HepG2 (cell line): Measurements from ENCODE around the gene GSG1. TPM values are rescaled to one million over a fixed set of nuclear protein-coding genes. Genes with fewer than 3 reads are reported as not detected.

Experiments
- ETV6 ChIP-seq: sonication (generic); formaldehyde crosslinking; conservative IDR thresholded peaks from 2 replicates; pipeline ENCODE4 v1.4.0; 2020; ENCODE audit warnings: missing genetic modification reagents
- FOXK1 ChIP-seq: sonication (generic); formaldehyde crosslinking; IDR thresholded peaks from 2 replicates; pipeline ENCODE4 v1.4.0; 2020; ENCODE audit warnings: low read depth, missing genetic modification reagents, borderline replicate concordance
- MED8 ChIP-seq: sonication (generic); formaldehyde crosslinking; IDR thresholded peaks from 2 replicates; pipeline ENCODE4 v1.8.1; 2023; ENCODE audit warnings: mild to moderate bottlenecking, missing genetic modification reagents; ENCODE audit not compliant: insufficient replicate concordance
- MYPOP ChIP-seq: sonication (generic); formaldehyde crosslinking; IDR thresholded peaks from 2 replicates; pipeline ENCODE4 v1.8.1; 2023; ENCODE audit warnings: mild to moderate bottlenecking, moderate library complexity, missing genetic modification reagents
- NCOA2 ChIP-seq: sonication (generic); formaldehyde crosslinking; IDR thresholded peaks from 2 replicates; pipeline ENCODE4 v1.8.0; 2022; ENCODE audit warnings: inconsistent platforms
- PAF1 ChIP-seq: IDR thresholded peaks from 2 replicates; pipeline ENCODE4 v1.6.1; 2016; ENCODE audit warnings: missing genetic modification reagents, missing compliant biosample characterization
- RFXANK ChIP-seq: IDR thresholded peaks from 2 replicates; pipeline ENCODE4 v1.6.1; 2016
- SIX4 ChIP-seq: sonication (generic); formaldehyde crosslinking; IDR thresholded peaks from 2 replicates; pipeline ENCODE4 v1.4.0; 2020; ENCODE audit warnings: missing genetic modification reagents
- SRSF1 ChIP-seq: fragments of 200-400 bp; formaldehyde crosslinking; optimal IDR thresholded peaks from 2 replicates; pipeline ENCODE3; 2017; ENCODE audit warnings: mild to moderate bottlenecking, low read depth, low read length, moderate library complexity
- THAP8 ChIP-seq: sonication (generic); formaldehyde crosslinking; IDR thresholded peaks from 2 replicates; pipeline ENCODE4 v1.5.1; 2020; ENCODE audit warnings: missing genetic modification reagents, mild to moderate bottlenecking, borderline replicate concordance
- U2AF2 ChIP-seq: fragments of 200-400 bp; formaldehyde crosslinking; IDR thresholded peaks from 2 replicates; pipeline ENCODE4 v1.6.1; 2017; ENCODE audit warnings: low read depth, mild to moderate bottlenecking, low read length
- ZNF101 ChIP-seq: sonication (generic); formaldehyde crosslinking; IDR thresholded peaks from 2 replicates; pipeline ENCODE4 v1.4.0; 2020; ENCODE audit warnings: mild to moderate bottlenecking, low read depth, missing genetic modification reagents, borderline replicate concordance
- ZNF207 ChIP-seq: fragments of 450-650 bp; IDR thresholded peaks from 2 replicates; pipeline ENCODE4 v1.6.1; 2016; ENCODE audit warnings: antibody characterized with exemption, borderline replicate concordance
- ZNF251 ChIP-seq: sonication (generic); formaldehyde crosslinking; IDR thresholded peaks from 2 replicates; pipeline ENCODE4 v1.9.0; 2021; ENCODE audit warnings: mild to moderate bottlenecking, missing genetic modification reagents
- ZNF30 ChIP-seq: sonication (generic); formaldehyde crosslinking; IDR thresholded peaks from 2 replicates; pipeline ENCODE4 v1.5.0; 2020; ENCODE audit warnings: mild to moderate bottlenecking, missing genetic modification reagents
- ZNF329 ChIP-seq: sonication (generic); formaldehyde crosslinking; IDR thresholded peaks from 2 replicates; pipeline ENCODE4 v1.9.0; 2021; ENCODE audit warnings: low read depth, mild to moderate bottlenecking, missing genetic modification reagents
- ZNF441 ChIP-seq: sonication (generic); formaldehyde crosslinking; IDR thresholded peaks from 2 replicates; pipeline ENCODE4 v1.7.0; 2021; ENCODE audit warnings: missing genetic modification reagents, borderline replicate concordance
- ZNF710 ChIP-seq: sonication (generic); formaldehyde crosslinking; IDR thresholded peaks from 2 replicates; pipeline ENCODE4 v1.5.0; 2020; ENCODE audit warnings: mild to moderate bottlenecking, missing genetic modification reagents, borderline replicate concordance
- ZNF883 ChIP-seq: sonication (generic); formaldehyde crosslinking; IDR thresholded peaks from 2 replicates; pipeline ENCODE4 v1.5.1; 2020; ENCODE audit warnings: mild to moderate bottlenecking, missing genetic modification reagents; ENCODE audit errors: not compliant biosample characterization
- ZNF891 ChIP-seq: sonication (generic); formaldehyde crosslinking; IDR thresholded peaks from 2 replicates; pipeline ENCODE4 v1.5.0; 2020; ENCODE audit warnings: mild to moderate bottlenecking, missing genetic modification reagents
- polyA plus RNA-seq, 8 experiments: library from polyadenylated mRNA; depleted of rRNA in 3 of 8; stranded (reverse) in 7 of 8; unstranded in 1 of 8; fragments of >200 nt; fragmentation: Illumina TruSeq in 4 of 8; extraction: Trizol in 4 of 8; gene quantifications; 2 replicates each; pipeline versions ENCODE4 v1.2.1 to v1.2.3, GENCODE V29; 2011 to 2016; ENCODE audit warnings: low read depth in 4 of 8, missing spikeins in 1 of 8, mixed read lengths in 1 of 8; ENCODE audit not compliant: insufficient read depth in 1 of 8
- total RNA-seq, 5 experiments: library from RNA; depleted of rRNA; stranded (reverse); fragments of >200 nt; fragmentation: Illumina TruSeq; extraction: Trizol; gene quantifications; 2 replicates each; pipeline ENCODE4 v1.2.3, GENCODE V29; 2016; ENCODE audit warnings: low read depth in 1 of 5
- TF ChIP-seq, protein P1 (sequence below): sonication (generic); formaldehyde crosslinking; conservative IDR thresholded peaks from 2 replicates; pipeline ENCODE4 v1.4.0; 2020; ENCODE audit warnings: missing genetic modification reagents
- TF ChIP-seq, protein P2 (sequence below): sonication (generic); formaldehyde crosslinking; IDR thresholded peaks from 2 replicates; pipeline ENCODE4 v1.4.0; 2020; ENCODE audit warnings: missing genetic modification reagents

GSG1 gene
- total and polyA plus RNA-seq, 2 of the 13 experiments (the other 11 are each of a cell fraction or from before 2014, with no cell fraction given): not detected

DNA sequence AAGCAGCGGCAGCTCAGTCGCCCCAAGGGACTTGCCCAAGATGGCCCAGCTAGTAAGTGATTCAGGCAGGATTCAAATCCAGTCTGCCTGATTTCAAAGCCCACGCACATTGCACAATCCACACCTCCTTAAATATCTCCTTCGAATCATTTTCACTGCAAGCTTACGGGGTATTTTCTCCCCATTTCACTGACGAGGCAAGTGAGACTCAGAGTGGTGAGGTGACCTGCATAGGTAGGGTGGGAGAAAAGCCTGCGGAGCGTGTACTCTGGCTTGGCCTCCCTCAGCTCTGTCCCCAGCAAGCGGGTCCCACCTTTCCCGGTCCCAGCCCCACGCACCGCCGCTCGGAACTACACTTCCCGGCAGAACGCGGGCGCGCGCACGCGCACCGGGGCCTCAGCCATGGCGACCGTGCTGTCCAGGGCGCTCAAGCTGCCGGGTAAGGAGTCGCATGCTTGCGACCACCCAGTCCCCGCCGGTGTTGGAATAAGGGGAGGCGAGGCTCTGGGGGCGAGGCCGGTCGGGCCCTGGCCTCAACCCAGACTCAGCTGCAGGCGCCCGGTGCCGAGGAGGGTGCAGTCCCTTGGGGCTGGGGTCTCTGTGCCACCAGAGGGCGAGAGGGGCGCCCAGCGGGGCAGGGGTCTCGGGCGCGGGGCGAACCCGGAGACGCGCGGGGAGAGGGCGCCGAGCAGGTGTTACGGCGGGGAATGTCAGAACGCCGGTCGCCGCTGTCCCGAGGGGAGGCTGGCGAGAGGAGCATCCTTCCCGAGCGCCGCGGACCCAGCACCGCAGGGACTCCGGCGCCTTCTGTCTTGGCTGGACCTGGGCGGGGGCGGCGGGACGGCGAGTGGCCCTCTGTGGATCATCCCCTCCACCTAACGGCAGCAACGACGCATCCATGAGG lies 59.2 kb downstream of the GSG1 start, which contains the start of gene FAM234B (continued):
- TF ChIP-seq MYPOP (CRISPR knock-in tag) (no peak), NCOA2 (CRISPR knock-in tag) (no peak), ZNF251 (CRISPR knock-in tag) (no peak), RFXANK (CRISPR knock-in tag) (no peak), ZNF441 (peak; percentile 53; the same call in 1 of the 2 replicates), ETV6 (CRISPR knock-in tag) (0 out of 2 replicates have a peak, but pooled peaks have one; percentile 47), ZNF891 (CRISPR knock-in tag) (no peak), FOXK1 (CRISPR knock-in tag) (no peak), SIX4 (CRISPR knock-in tag) (0 out of 2 replicates have a peak, but pooled peaks have one; percentile 19), ZNF101 (CRISPR knock-in tag) (no peak), MED8 (CRISPR knock-in tag) (no peak), ZNF207 (no peak), ZNF329 (CRISPR knock-in tag) (no peak), SRSF1 (no peak), U2AF2 (no peak), ZNF30 (CRISPR knock-in tag) (peak; percentile 66; the same call in 1 of the 2 replicates), PAF1 (CRISPR knock-in tag) (no peak), ZNF710 (peak; percentile 71; the same call in 1 of the 2 replicates), THAP8 (CRISPR knock-in tag) (no peak), ZNF883 (CRISPR knock-in tag) (no peak)
- TF ChIP-seq, protein P1, sequence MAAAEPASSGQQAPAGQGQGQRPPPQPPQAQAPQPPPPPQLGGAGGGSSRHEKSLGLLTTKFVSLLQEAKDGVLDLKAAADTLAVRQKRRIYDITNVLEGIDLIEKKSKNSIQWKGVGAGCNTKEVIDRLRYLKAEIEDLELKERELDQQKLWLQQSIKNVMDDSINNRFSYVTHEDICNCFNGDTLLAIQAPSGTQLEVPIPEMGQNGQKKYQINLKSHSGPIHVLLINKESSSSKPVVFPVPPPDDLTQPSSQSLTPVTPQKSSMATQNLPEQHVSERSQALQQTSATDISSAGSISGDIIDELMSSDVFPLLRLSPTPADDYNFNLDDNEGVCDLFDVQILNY: no peak
- TF ChIP-seq, protein P2, sequence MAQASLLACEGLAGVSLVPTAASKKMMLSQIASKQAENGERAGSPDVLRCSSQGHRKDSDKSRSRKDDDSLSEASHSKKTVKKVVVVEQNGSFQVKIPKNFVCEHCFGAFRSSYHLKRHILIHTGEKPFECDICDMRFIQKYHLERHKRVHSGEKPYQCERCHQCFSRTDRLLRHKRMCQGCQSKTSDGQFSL (CRISPR knock-in tag): no peak
